Stimulated activated CD4-positive, alpha-beta T cell treated with anti-CD3 and anti-CD28 coated beads, Interleukin-2, amount 100 ng/mL, for 4 hours (primary cell): ENCODE data around the gene INCA1.

Experiments used
- DNase-seq: peaks from one replicate; pipeline ENCODE4 v3.0.0-alpha.2; 2020; ENCODE audit warnings: low read depth

The INCA1 gene

DNA sequence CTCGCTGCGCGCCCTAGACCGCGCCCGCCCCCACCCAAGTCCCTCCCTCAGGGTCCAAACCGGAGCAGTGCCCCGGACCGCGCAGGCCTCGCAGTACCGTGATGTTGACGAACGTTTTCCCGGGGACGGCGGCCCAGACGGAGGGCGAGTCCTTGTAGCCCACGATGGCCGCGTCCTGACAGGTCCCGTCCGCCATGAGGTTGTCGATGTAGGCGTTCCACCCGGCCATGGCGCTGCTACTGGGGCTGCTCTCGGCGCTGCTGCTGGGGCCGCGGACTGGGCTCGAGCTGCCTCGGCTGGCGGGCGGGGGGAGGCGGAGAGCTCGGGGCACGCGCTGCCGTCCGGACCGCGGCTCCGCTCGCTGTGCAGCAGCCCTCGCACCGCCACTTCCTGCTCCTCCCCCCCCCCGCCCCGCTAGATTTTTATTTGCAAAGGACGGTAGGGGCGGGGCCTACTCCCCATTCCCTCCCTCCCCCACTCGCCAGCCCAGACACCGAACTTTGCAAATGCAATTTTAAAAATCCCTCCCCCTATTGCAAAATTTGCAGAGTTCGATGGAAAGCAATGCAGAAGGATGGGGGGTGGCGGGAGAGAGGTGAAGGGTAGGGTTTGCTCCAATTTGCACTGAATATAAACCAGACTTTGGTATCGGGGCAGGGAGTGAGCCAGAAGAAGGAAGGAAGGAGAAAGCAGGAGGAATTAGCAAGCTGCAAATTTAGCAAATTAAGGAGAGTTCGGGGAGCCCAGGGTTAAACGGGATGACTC, 49.0 kb downstream of the INCA1 start, which contains the start of gene PFN1:
Gene PFN1 (minus strand): TSS at position 365 of the 765 bp plus-strand sequence. CDS start 136 bp downstream, at position 229.
- DNase-seq: peak; percentile 85

DNA sequence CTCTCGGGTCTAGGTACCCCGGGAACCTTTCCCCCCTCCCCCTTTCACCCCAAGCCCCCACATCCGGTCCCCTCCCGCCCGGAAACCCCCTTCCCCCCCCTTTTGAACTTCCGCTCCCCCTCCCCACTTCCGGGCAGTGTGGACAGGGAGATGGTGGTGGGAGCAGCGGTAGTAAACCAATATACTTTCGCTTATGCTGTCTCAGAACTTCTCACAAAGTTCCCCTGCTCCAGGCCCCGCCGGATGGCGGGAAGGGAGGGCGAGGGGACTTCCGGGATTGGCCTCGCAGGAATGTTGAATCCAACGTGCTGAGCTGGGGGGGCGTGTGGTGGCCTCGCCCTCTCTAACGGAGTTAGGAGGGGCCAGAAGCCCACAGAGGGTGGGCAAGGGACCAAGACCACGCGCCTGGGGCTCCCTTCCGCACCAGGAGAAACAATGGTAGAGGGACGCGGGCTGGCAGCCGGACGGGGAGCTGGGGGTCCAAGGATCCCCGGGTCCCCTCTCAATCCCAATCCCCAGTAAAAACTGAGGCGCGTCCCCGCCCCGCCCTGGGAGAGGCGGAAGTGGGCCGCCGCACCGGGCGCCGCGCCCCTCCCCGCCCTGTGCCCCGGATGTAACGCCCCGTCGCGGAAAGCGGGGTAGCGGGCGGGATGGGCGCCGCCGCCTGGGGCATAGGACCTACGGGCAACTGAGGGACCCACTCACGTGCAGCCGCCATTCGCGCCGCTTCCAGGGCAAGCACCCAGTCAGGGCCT, 49.7 kb downstream of the INCA1 start:
- DNase-seq: peak; percentile 42

GRCh38 chr17:4947010-4947410, 50.3 kb downstream of the INCA1 start:
- no peak for DNase-seq

DNA sequence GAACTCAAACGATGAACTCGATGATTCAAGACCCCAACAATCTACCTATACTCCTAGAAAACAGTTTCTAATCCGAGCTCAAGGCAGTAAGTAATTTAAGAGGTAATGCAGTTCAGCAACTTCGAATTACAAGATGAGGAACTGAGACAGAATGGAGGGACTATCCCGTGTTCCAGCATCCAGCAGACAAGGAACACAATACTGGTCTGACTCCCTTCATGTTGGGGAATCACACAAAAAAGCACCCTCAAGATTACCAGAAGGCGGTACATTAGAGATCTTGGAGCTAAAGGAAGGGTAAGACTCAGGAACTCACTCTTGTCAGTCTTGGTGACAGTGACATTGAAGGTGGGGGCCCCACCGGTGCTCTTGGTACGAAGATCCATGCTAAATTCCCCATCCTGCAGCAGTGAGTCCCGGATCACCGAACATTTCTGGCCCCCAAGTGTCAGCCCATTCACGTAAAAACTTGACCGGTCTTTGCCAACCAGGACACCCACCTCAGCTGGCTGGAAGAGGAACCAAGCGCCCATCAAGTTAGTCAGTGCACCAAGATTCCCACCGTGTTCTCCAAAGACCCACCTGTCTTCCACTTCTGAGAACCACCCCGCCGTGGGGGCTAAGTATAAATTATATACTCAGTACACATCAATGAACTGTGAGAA, 50.9 kb downstream of the INCA1 start:
- no peak for DNase-seq

DNA sequence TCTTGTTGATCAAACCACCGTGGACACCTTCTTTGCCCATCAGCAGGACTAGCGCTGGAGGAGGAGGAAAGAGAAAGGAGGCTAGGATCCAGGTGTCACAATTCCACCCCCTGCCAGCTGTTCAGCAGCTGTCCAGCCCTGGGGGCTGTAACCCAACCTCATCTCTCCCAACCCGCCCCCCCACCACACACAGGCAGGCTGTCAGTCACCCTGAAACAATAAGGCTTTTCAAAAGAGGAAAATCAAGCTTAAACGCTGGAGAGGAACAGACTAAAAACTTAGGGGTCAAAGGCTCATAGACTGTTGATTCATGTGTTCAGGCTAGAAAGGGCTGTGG, 51.4 kb downstream of the INCA1 start:
- DNase-seq: no peak

DNA sequence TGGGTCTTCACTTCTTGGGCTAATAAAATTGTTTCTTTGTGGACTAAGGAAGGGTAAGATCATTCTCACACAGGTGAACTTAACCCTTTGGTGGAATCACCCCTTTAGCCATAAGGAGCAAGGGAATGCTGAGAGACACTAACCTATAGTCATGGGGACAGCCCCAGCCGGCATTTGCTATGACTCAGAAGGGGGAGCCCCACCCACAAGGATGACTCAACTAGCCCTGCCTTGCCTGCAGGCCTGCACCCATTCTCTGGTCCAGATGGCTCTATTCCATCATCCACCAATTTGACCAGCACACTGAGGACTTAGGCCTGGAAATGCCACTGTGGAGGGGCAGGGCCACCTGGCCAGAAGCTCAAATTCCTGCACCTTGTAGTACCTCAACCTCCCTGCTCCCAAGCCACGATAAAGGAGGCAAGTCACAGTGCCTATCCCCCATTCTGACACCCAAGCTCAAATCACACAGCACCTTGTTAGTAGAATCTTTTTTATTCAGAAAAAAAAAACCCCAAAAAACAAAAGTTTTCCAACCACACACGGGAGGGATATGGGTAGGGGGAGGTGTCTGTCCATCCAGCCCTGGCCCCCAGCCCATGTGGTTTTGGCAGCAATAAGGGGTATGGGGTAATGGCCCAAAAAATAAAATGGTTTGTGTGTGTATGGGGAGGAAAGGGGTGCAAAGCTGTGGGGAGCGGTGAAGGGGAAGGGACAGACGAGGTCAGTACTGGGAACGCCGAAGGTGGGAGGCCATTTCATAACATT, 52.0 kb downstream of the INCA1 start:
- peak; percentile 85 for DNase-seq

DNA sequence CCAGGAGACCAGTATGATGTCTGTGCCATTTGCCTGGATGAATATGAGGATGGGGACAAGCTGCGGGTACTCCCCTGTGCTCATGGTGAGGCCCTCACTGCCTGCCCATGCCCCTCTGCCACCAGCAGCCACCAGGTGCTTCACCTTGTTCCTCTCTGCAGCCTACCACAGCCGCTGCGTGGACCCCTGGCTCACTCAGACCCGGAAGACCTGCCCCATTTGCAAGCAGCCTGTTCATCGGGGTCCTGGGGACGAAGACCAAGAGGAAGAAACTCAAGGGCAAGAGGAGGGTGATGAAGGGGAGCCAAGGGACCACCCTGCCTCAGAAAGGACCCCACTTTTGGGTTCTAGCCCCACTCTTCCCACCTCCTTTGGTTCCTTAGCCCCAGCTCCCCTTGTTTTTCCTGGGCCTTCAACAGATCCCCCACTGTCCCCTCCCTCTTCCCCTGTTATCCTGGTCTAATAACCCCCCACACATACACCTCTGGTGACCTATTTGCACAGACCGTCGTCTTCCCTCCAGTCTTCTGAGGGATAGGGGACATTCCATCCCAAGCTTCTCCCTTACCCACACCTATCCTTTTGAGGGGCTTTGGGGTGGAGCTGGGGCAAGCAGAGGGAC, 52.7 kb downstream of the INCA1 start:
- no peak for DNase-seq

- no peak for DNase-seq
Measured at GRCh38 chr17:4944163-4944553, 53.2 kb downstream of the INCA1 start.

- no peak for DNase-seq
Measured at GRCh38 chr17:4942760-4943508, 54.4 kb downstream of the INCA1 start.

- DNase-seq: no peak
Measured at GRCh38 chr17:4941319-4941610, 56.1 kb downstream of the INCA1 start.

DNA sequence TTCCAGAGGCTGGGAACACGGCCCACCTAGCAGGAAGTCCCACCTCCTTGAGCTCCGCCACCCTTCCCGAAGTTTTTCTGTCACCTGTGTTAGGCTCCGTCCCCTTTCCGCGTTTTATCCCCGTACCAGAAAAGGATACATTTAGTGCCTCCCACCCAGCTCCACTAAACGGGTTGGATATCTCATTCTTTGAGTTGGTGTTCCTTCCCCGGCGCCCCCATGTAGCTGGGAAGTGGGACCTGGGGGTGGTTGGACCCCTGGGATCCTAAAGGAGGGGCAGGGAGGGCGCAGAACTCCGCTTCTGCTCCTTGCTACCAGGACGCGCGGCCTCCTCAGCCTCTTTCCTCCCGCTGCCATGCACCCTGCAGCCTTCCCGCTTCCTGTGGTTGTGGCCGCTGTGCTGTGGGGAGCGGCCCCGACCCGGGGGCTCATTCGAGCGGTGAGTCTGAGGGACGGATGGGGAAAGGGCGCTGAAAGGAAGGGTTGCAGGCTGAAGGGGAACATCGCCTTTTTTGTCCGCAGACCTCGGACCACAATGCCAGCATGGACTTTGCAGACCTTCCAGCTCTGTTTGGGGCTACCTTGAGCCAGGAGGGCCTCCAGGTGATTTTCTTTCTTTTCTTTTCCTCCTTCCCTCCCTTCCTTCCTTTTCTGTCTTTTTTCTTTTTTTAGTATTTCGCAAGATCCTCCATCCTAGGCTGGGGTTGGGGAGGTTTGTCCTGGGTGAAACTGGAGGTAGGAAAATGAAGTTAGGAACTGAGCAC, 56.6 kb downstream of the INCA1 start:
- DNase-seq: no peak

DNA sequence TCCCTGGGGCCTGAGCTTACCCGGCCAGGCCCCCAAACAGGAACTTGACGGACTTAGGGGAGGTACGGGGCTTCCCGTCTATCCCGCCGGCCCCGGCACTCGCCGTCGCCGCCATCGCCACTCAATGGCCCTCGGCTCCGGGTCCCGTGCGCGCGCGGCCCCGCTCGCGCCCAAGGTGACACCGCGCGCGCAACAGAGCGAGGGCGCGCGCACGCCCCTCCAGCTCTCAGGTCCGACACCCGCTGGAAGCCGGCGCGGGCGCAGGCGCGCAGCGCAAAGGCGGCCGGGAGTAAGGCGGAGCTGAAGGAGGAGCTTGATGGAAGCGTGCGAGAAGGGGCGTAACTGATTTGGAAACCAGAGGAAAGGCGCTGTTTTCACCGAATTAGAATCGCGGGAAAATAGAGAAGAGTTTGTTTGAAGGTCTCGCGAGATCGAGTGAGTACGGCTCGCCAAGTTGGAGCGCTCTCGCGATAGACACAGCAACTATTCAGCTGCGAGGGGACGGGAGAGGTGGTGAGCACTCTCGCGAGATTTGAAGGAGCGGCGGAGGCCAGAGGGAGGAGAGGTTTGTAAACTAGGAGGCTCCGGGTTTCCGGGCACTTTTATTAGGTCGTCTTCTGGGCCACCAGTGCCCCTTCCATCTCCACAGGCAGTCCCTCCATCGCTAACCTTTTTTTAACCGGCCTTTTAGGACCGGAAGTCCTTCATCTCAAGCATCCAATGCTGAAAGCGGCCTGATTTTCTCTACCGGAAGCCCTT, 57.3 kb downstream of the INCA1 start, which contains the start of the genes RNF167 and SLC25A11:
Gene RNF167 (plus strand): TSS at position 473 of the 759 bp plus-strand sequence. CDS start 642 bp downstream, outside the sequence.
Gene SLC25A11 (minus strand): TSS at position 251 of the 759 bp plus-strand sequence. CDS start 136 bp downstream, at position 115.
- peak; percentile 95 for DNase-seq

DNA sequence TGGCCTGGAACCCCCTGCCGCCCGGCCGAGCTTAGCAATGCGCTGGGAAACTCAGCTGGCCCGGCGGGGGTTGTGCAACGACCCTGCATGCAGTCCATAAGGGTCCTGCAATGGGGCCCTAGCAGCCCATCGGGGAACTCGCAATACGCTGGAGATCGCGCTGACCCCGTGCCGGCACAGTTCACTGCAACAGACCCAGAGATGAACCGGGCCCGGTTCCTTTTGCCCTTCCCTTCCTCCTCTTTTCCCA, 57.9 kb downstream of the INCA1 start:
- no peak for DNase-seq

- no peak for DNase-seq
Measured at GRCh38 chr17:4938688-4939545, 58.4 kb downstream of the INCA1 start.
